Tibial nerve (tissue), 4 donors: ENCODE results near the gene AUH.

Experiments used
- CTCF ChIP-seq, 5 experiments: fragments of 200-600 bp in 3 of 5; fragments of 450-650 bp in 2 of 5; sonication (generic) in 3 of 5; IDR thresholded peaks; one replicate each; pipeline ENCODE4 v1.5.1; 2016 to 2019; ENCODE audit warnings: antibody characterized with exemption in 5 of 5, mild to moderate bottlenecking in 3 of 5, moderate library complexity in 2 of 5
- EP300 ChIP-seq, 2 donors: sonication (generic); formaldehyde crosslinking; IDR thresholded peaks; one replicate each; pipeline ENCODE4 v1.6.1; 2017; ENCODE audit warnings: antibody characterized with exemption in 2 of 2, mild to moderate bottlenecking in 1 of 2
- POLR2A ChIP-seq, 2 donors: fragments of 450-650 bp; IDR thresholded peaks; one replicate each; pipeline ENCODE4 v1.6.1; 2017; ENCODE audit warnings: antibody characterized with exemption in 2 of 2, mild to moderate bottlenecking in 2 of 2, moderate library complexity in 2 of 2

GRCh38 chr9:91219557-91219956 is 142.2 kb downstream of the AUH start:
- no peak for TF ChIP-seq CTCF (IDR thresholded peaks at IDR 0.05)
- no peak for TF ChIP-seq POLR2A (IDR thresholded peaks at IDR 0.05)
- TF ChIP-seq EP300 (IDR thresholded peaks at IDR 0.05) = no peak
